Measurements from ENCODE around the gene TTC23.

DNA sequence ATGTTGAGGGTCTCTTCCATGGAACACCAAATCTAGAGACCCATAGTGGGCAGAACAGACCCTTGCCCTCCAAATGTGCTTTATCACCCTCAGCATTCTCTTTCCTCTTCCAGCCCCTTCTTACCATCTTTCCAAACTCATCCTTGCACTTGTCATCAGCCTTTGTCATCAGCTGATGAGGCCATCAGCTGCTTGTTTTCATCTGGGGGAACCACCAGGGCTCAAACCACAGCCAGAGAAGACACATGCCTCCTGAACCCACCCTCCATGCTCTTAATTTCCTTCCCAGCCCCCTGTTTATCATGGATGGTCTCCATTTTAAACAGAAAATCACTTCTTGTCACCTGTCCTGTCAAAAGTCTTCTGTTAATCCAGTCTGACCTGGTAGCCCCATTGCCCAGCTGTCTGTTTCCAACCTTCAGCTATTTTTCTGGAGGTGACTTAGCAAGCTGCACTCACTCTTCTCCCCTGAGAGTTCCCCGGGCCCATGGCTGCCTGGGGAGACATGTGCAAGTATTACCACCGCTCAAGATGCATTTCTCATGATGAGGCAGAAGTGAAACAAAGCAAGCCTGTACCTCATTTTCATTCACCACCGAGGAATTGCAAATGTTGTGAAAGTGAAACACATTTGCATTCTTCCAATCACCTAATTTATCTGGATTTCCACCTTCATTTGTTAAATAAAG is 159.2 kb downstream of the TTC23 start:
- TF ChIP-seq GATA3 (IDR thresholded peaks at IDR 0.05; ENCODE audit: low read depth, low read length) (no peak), GATA2 (IDR thresholded peaks at IDR 0.05; ENCODE audit: low read depth, low read length) (no peak)

All from SH-SY5Y (cell line).